ENCODE data around the gene IRAK4.

- TF ChIP-seq CTCF (IDR thresholded peaks at IDR 0.05) (no peak), POLR2A (IDR thresholded peaks at IDR 0.05) (no peak)
Measured at GRCh38 chr12:43824207-43824775, 65.5 kb downstream of the IRAK4 start.

All from right lobe of liver (tissue), 4 donors.